Endodermal cell (in vitro differentiated cells): ENCODE measurements around the gene DNAJC3. TPM values are rescaled to one million over a fixed set of nuclear protein-coding genes. Genes with fewer than 3 reads are reported as not detected.
A peak's percentile ranks its signal among the peaks of the same experiment; 100 is the strongest.

Source experiments
- DNase-seq: peaks from one replicate; pipeline ENCODE4 v3.0.0-alpha.2; 2017
- H3K27ac ChIP-seq: 2 replicates; pipeline ENCODE4 v1.5.1; 2013; ENCODE audit warnings: mild to moderate bottlenecking, low read depth, low read length, moderate library complexity
- H3K27me3 ChIP-seq: 2 replicates; pipeline ENCODE4 v1.6.1; 2013; ENCODE audit warnings: mild to moderate bottlenecking, low read length, moderate library complexity; ENCODE audit not compliant: insufficient read depth, control insufficient read depth, poor library complexity, severe bottlenecking
- H3K36me3 ChIP-seq: 2 replicates; pipeline ENCODE4 v1.7.0; 2013; ENCODE audit warnings: mild to moderate bottlenecking, low read length, moderate library complexity; ENCODE audit not compliant: control insufficient read depth, insufficient read depth
- H3K4me1 ChIP-seq: one replicate; pipeline ENCODE4 v1.7.0; 2013; ENCODE audit warnings: low read length; ENCODE audit not compliant: control insufficient read depth, insufficient read depth
- H3K4me3 ChIP-seq: 2 replicates; pipeline ENCODE4 v1.5.1; 2013; ENCODE audit warnings: mild to moderate bottlenecking, low read length, moderate library complexity
- H3K9ac ChIP-seq: 2 replicates; pipeline ENCODE4 v1.6.1; 2013; ENCODE audit warnings: mild to moderate bottlenecking, low read length, moderate library complexity; ENCODE audit not compliant: poor library complexity, severe bottlenecking; ENCODE audit errors: extremely low read depth
- H3K9me3 ChIP-seq: 2 replicates; pipeline ENCODE4 v1.6.1; 2013; ENCODE audit warnings: mild to moderate bottlenecking, low read length, moderate library complexity; ENCODE audit not compliant: control insufficient read depth
- H3K27ac Mint-ChIP-seq: 2 replicates; pipeline ENCODE4 v1.8.0; 2020; ENCODE audit warnings: mixed read lengths
- H3K27me3 Mint-ChIP-seq: 2 replicates; pipeline ENCODE4 v1.8.0; 2021; ENCODE audit warnings: mild to moderate bottlenecking, mixed read lengths; ENCODE audit not compliant: insufficient read depth
- H3K36me3 Mint-ChIP-seq: 2 replicates; pipeline ENCODE4 v1.8.0; 2020; ENCODE audit warnings: low read depth, mixed read lengths
- H3K4me1 Mint-ChIP-seq: 2 replicates; pipeline ENCODE4 v1.8.0; 2020; ENCODE audit warnings: mixed read lengths
- H3K4me3 Mint-ChIP-seq: 2 replicates; pipeline ENCODE4 v1.8.0; 2020; ENCODE audit warnings: mild to moderate bottlenecking, moderate library complexity, mixed read lengths
- H3K9me3 Mint-ChIP-seq: 2 replicates; pipeline ENCODE4 v1.8.0; 2020; ENCODE audit warnings: mild to moderate bottlenecking, mixed read lengths
- CTCF ChIP-seq: fragments of 200-600 bp; sonication (generic); conservative IDR thresholded peaks from 2 replicates; pipeline ENCODE4 v1.5.0; 2021; ENCODE audit warnings: antibody characterized with exemption, mild to moderate bottlenecking
- WGBS, 2 experiments: methylation state at CpG; one replicate each; pipeline versions ENCODE4 v1.1.5 to v1.1.7; 2013; ENCODE audit warnings: missing lambda C conversion rate in 2 of 2, mixed read lengths in 1 of 2; ENCODE audit not compliant: insufficient coverage in 1 of 2, insufficient read length in 1 of 2; 5-methylcytosine and 5-hydroxymethylcytosine counted together
- total RNA-seq, 2 donors: library from RNA; stranded (reverse); fragmentation: NEBNext Ultra II Directional in 1 of 2; extraction: Animal tissue kit (Norgen Biotek cat#: 25700) in 1 of 2; gene quantifications; 2 replicates in 1 of 2; 3 replicates in 1 of 2; pipeline ENCODE4 v1.2.1, GENCODE V29; 2021

DNAJC3 gene
- total RNA-seq, 2 donors from 2014 or later, result 20.6 to 31.5 TPM

GRCh38 chr13:95644601-95645052 lies 32.3 kb upstream of the DNAJC3 start, which contains the start of gene DZIP1:
Gene DZIP1, minus strand, starts transcription at chr13:95644706. Its CDS starts 2,677 bp downstream, at chr13:95642029.
- peaks cover 12% of the 10 kb centered on the region for H3K36me3 ChIP-seq
- H3K9ac ChIP-seq, result peak within 1 kb of the TSS; percentile 51
- peak within 1 kb of the TSS; percentile 61 for H3K4me3 Mint-ChIP-seq
- peak within 1 kb of the TSS; percentile 81 for H3K27ac ChIP-seq
- H3K4me1 ChIP-seq, result no peaks in the 10 kb centered on the region
- peak within 1 kb of the TSS; percentile 82 for H3K4me3 ChIP-seq
- H3K27me3 Mint-ChIP-seq, result peaks cover 9% of the 10 kb centered on the region
- peaks cover 14% of the 10 kb centered on the region for H3K36me3 Mint-ChIP-seq
- peaks cover 14% of the 10 kb centered on the region for H3K9me3 ChIP-seq
- H3K27ac Mint-ChIP-seq, result peak within 1 kb of the TSS; percentile 39
- H3K27me3 ChIP-seq, result no peaks in the 10 kb centered on the region
- DNase-seq, result peak; percentile 97
- WGBS, 2 experiments, result 8 to 22% methylated on average over 10 to 29 of the region's 30 CpGs
- H3K9me3 Mint-ChIP-seq, result peaks cover 8% of the 10 kb centered on the region
- TF ChIP-seq CTCF, result no peak
- H3K4me1 Mint-ChIP-seq, result peaks cover 17% of the 10 kb centered on the region

GRCh38 chr13:95647321-95647720 lies 29.6 kb upstream of the DNAJC3 start:
- no peaks in the 10 kb centered on the region for H3K36me3 ChIP-seq
- 94 to 100% methylated on average over 3 to 6 of the region's 6 CpGs for WGBS, 2 experiments
- H3K4me1 ChIP-seq, result no peaks in the 10 kb centered on the region
- H3K4me3 ChIP-seq, result no peak overlapping the region
- peaks cover 6% of the 10 kb centered on the region for H3K4me1 Mint-ChIP-seq
- peaks cover 30% of the 10 kb centered on the region for H3K9me3 Mint-ChIP-seq
- peaks cover 6% of the 10 kb centered on the region for H3K27me3 Mint-ChIP-seq
- H3K27me3 ChIP-seq, result no peaks in the 10 kb centered on the region
- H3K27ac Mint-ChIP-seq, result no peak overlapping the region
- H3K9ac ChIP-seq, result no peak overlapping the region
- no peak for DNase-seq
- no peak overlapping the region for H3K4me3 Mint-ChIP-seq
- no peak overlapping the region for H3K27ac ChIP-seq
- H3K9me3 ChIP-seq, result peaks cover 29% of the 10 kb centered on the region
- no peak for TF ChIP-seq CTCF
- H3K36me3 Mint-ChIP-seq, result no peaks in the 10 kb centered on the region

GRCh38 chr13:95650696-95651095 lies 26.2 kb upstream of the DNAJC3 start:
- Mint-ChIP-seq H3K4me3 (no peak overlapping the region), H3K4me1 (no peaks in the 10 kb centered on the region), H3K27ac (no peak overlapping the region), H3K36me3 (no peaks in the 10 kb centered on the region), H3K9me3 (peaks cover 37% of the 10 kb centered on the region), H3K27me3 (peaks cover 4% of the 10 kb centered on the region)
- no peak for TF ChIP-seq CTCF
- no peak overlapping the region for H3K4me3 ChIP-seq
- no peaks in the 10 kb centered on the region for H3K36me3 ChIP-seq
- no peaks in the 10 kb centered on the region for H3K4me1 ChIP-seq
- no peaks in the 10 kb centered on the region for H3K27me3 ChIP-seq
- DNase-seq, result no peak
- H3K27ac ChIP-seq, result no peak overlapping the region
- peaks cover 35% of the 10 kb centered on the region for H3K9me3 ChIP-seq
- H3K9ac ChIP-seq, result no peak overlapping the region
- 94 to 100% methylated on average over 1 to 5 of the region's 5 CpGs for WGBS, 2 experiments
